ENCODE measurements around the gene GLYR1. TPM values are rescaled to one million over a fixed set of nuclear protein-coding genes. Genes with fewer than 3 reads are reported as not detected.

GLYR1 gene
- total RNA-seq, 1 donor from 2014 or later, result 105 TPM

DNA sequence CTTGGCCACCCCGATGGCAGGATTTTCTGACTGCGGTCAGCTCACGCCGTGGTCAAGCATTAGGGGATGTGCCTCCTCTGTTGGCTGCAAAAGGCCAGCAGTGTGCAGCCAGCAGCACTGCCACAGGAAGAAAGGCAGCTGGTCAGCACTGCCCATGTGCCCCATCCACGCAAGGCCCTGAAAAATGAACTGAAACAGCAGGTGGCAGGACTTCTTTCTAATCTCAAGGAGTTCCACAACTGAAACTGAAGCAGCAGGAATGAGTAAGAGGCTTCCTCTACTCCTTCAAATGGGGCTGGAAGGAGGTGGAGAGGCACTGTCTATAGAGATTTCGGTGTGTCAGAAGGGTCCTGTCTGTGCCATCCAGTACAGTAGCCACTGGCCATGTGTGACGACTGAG is 83.3 kb downstream of the GLYR1 start:
- no peak for DNase-seq (ENCODE audit: low spot score in 2 of 2, unreplicated experiment in 2 of 2)
- peaks cover 19% of the 10 kb centered on the region for H3K36me3 Mint-ChIP-seq
- H3K4me1 Mint-ChIP-seq, result peaks cover 15% of the 10 kb centered on the region
- TF ChIP-seq CTCF (IDR thresholded peaks at IDR 0.05; ENCODE audit: unreplicated experiment), result no peak
- H3K4me3 Mint-ChIP-seq, result no peak overlapping the region
- no peaks in the 10 kb centered on the region for H3K27me3 Mint-ChIP-seq (ENCODE audit: low read depth)
- H3K9me3 Mint-ChIP-seq, result no peaks in the 10 kb centered on the region
- H3K27ac Mint-ChIP-seq, result no peak overlapping the region

- peaks cover 25% of the 10 kb centered on the region for H3K36me3 Mint-ChIP-seq
- no peak for TF ChIP-seq CTCF (IDR thresholded peaks at IDR 0.05; ENCODE audit: unreplicated experiment)
- no peak for DNase-seq (ENCODE audit: low spot score in 2 of 2, unreplicated experiment in 2 of 2)
- H3K27me3 Mint-ChIP-seq (ENCODE audit: low read depth), result no peaks in the 10 kb centered on the region
- no peak overlapping the region for H3K27ac Mint-ChIP-seq
- H3K4me3 Mint-ChIP-seq, result no peak overlapping the region
- no peaks in the 10 kb centered on the region for H3K9me3 Mint-ChIP-seq
- peaks cover 9% of the 10 kb centered on the region for H3K4me1 Mint-ChIP-seq
These were observed 84.9 kb downstream of the GLYR1 start for GRCh38 chr16:4762205-4762604.

DNA sequence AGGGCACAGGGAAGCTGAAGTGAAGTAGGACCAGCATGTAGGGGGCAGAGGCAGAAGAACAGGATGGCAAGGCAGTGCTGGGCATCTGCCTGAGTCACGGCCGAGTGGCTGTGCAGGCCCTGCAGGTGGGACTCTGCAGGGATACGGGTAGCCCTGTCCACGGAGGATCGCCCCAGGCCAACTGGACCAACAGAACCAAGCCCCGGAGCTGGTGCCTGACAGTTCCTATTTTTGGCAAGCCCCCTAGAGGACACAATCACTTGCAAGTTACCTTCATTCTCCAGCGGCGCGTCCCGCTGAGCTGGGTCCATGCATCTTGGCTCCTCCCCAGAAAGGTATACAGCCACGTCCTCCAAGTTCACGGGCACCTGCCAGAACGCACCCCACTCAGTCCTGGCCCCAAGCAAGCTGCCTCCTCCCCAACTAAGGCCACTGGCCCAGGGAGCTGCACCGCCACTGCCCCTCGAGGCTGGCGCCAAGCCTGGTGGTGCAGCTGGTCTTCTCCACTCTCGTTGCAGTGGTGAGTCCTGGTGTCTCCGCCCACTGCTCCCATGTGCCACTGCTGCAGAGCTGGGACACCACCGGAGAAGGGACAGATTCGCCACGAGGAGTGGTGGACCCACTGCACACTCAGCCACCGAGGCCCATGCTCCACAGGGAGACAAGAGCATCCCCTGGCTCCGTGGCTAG is 86.7 kb downstream of the GLYR1 start:
- Mint-ChIP-seq H3K4me3 (no peak overlapping the region), H3K27me3 (ENCODE audit: low read depth) (no peaks in the 10 kb centered on the region), H3K9me3 (peaks cover 5% of the 10 kb centered on the region), H3K27ac (no peak overlapping the region), H3K4me1 (no peaks in the 10 kb centered on the region), H3K36me3 (peaks cover 39% of the 10 kb centered on the region)
- TF ChIP-seq CTCF (IDR thresholded peaks at IDR 0.05; ENCODE audit: unreplicated experiment), result no peak
- no peak for DNase-seq (ENCODE audit: low spot score in 2 of 2, unreplicated experiment in 2 of 2)

- H3K27ac Mint-ChIP-seq, result no peak overlapping the region
- DNase-seq (ENCODE audit: low spot score in 2 of 2, unreplicated experiment in 2 of 2), result no peak
- no peak overlapping the region for H3K4me3 Mint-ChIP-seq
- H3K27me3 Mint-ChIP-seq (ENCODE audit: low read depth), result no peaks in the 10 kb centered on the region
- H3K9me3 Mint-ChIP-seq, result peaks cover 5% of the 10 kb centered on the region
- H3K4me1 Mint-ChIP-seq, result no peaks in the 10 kb centered on the region
- H3K36me3 Mint-ChIP-seq, result peaks cover 47% of the 10 kb centered on the region
- TF ChIP-seq CTCF (IDR thresholded peaks at IDR 0.05; ENCODE audit: unreplicated experiment), result no peak
These were observed 91.4 kb downstream of the GLYR1 start for GRCh38 chr16:4755687-4756086.

DNA sequence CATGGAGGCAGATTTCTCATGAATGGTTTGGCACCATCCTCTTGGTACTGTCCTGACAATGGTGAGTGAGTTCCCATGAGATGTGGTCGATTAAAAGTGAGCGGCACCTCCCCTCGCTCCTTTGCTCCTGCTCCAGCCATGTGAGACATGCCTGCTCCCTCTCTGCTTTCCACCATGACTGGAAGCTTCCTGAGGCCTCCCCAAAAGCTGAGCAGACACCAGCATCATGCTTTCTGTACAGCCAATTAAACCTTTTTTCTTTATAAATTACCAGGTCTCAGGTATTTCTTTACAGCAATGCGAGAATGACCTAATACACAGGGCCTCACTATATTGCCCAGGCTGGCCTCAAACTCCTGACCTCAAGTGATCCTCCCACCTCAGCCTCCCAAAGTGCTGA is 92.2 kb downstream of the GLYR1 start:
- no peak overlapping the region for H3K27ac Mint-ChIP-seq
- H3K4me3 Mint-ChIP-seq, result no peak overlapping the region
- DNase-seq (ENCODE audit: low spot score in 2 of 2, unreplicated experiment in 2 of 2), result no peak
- H3K36me3 Mint-ChIP-seq, result peaks cover 42% of the 10 kb centered on the region
- no peaks in the 10 kb centered on the region for H3K4me1 Mint-ChIP-seq
- no peaks in the 10 kb centered on the region for H3K27me3 Mint-ChIP-seq (ENCODE audit: low read depth)
- peaks cover 5% of the 10 kb centered on the region for H3K9me3 Mint-ChIP-seq
- no peak for TF ChIP-seq CTCF (IDR thresholded peaks at IDR 0.05; ENCODE audit: unreplicated experiment)

- no peak for DNase-seq (ENCODE audit: low spot score in 2 of 2, unreplicated experiment in 2 of 2)
- TF ChIP-seq CTCF (IDR thresholded peaks at IDR 0.05; ENCODE audit: unreplicated experiment), result no peak
These were observed 93.9 kb downstream of the GLYR1 start for GRCh38 chr16:4753227-4753626.

More at GRCh38 chr16:4753227-4753626, 93.9 kb downstream of the GLYR1 start:
- peaks cover 5% of the 10 kb centered on the region for H3K9me3 Mint-ChIP-seq
- H3K36me3 Mint-ChIP-seq, result peaks cover 29% of the 10 kb centered on the region
- no peaks in the 10 kb centered on the region for H3K27me3 Mint-ChIP-seq (ENCODE audit: low read depth)
- H3K4me1 Mint-ChIP-seq, result no peaks in the 10 kb centered on the region
- no peak overlapping the region for H3K4me3 Mint-ChIP-seq
- H3K27ac Mint-ChIP-seq, result no peak overlapping the region

All from mesothelial cell of epicardium (in vitro differentiated cells).